ENCODE results near the gene EBI3.

DNA sequence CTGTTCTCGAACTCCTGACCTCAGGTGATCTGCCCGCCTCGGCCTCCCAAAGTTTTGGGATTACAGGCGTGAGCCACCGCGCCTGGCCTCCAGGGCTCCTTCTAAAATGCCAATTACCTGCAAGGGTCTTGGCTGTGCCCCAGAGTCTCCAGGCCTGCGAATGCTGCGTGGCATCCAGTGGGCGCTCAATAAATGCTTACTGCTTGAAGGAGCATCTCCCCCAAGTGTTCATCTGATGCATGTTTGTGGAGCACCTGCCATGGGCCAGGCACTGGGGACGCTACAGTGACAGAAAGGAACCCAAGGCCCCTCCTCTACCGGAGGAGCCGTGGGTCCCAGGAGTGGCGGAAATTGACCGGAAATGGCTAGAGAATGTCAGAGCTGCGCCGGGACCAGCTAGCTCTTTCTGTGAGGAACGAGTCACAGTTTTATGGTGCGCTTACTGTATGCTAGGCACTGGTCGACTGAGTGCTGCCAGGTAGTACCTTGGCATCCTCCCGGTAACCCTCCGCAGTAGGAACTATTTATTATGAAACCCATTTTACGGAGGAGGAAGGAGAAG lies 32.7 kb upstream of the EBI3 start:
- TF ChIP-seq, protein P1, sequence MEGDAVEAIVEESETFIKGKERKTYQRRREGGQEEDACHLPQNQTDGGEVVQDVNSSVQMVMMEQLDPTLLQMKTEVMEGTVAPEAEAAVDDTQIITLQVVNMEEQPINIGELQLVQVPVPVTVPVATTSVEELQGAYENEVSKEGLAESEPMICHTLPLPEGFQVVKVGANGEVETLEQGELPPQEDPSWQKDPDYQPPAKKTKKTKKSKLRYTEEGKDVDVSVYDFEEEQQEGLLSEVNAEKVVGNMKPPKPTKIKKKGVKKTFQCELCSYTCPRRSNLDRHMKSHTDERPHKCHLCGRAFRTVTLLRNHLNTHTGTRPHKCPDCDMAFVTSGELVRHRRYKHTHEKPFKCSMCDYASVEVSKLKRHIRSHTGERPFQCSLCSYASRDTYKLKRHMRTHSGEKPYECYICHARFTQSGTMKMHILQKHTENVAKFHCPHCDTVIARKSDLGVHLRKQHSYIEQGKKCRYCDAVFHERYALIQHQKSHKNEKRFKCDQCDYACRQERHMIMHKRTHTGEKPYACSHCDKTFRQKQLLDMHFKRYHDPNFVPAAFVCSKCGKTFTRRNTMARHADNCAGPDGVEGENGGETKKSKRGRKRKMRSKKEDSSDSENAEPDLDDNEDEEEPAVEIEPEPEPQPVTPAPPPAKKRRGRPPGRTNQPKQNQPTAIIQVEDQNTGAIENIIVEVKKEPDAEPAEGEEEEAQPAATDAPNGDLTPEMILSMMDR (IDR thresholded peaks at IDR 0.05), result no peak
- TF ChIP-seq EZH2 (IDR thresholded peaks at IDR 0.05; ENCODE audit: borderline replicate concordance, insufficient read depth, low read depth, low read length, poor library complexity, severe bottlenecking), result no peak
